H9 (cell line): Measurements from ENCODE around the gene DMD. TPM values are rescaled to one million over a fixed set of nuclear protein-coding genes. Genes with fewer than 3 reads are reported as not detected.

Source experiments
- DNase-seq: peaks from one replicate; pipeline ENCODE4 v3.0.0-alpha.2; 2017
- H2AFZ ChIP-seq: one replicate; pipeline ENCODE4 v1.6.1; 2013; ENCODE audit warnings: mild to moderate bottlenecking, low read length, control low read depth, moderate library complexity
- H2AK5ac ChIP-seq: 2 replicates; pipeline ENCODE4 v1.6.1; 2013; ENCODE audit warnings: low read length, control low read depth, mixed read lengths; ENCODE audit not compliant: insufficient read length
- H2BK120ac ChIP-seq: one replicate; pipeline ENCODE4 v1.6.1; 2013; ENCODE audit warnings: low read depth, mild to moderate bottlenecking, low read length, control low read depth, inconsistent platforms; ENCODE audit not compliant: poor library complexity, severe bottlenecking
- H2BK12ac ChIP-seq: 2 replicates; pipeline ENCODE4 v1.6.1; 2013; ENCODE audit warnings: low read length, control low read depth, mixed read lengths, low read depth; ENCODE audit not compliant: insufficient read length
- H2BK15ac ChIP-seq: 2 replicates; pipeline ENCODE4 v1.6.1; 2013; ENCODE audit warnings: low read depth, low read length, control low read depth
- H2BK20ac ChIP-seq: one replicate; pipeline ENCODE4 v1.6.1; 2013; ENCODE audit warnings: low read depth, mild to moderate bottlenecking, low read length, control low read depth, inconsistent platforms; ENCODE audit not compliant: poor library complexity, severe bottlenecking
- H2BK5ac ChIP-seq: 2 replicates; pipeline ENCODE4 v1.6.1; 2013; ENCODE audit warnings: low read length, control low read depth, mixed read lengths; ENCODE audit not compliant: insufficient read length
- H3K14ac ChIP-seq: 2 replicates; pipeline ENCODE4 v1.6.1; 2013; ENCODE audit warnings: low read length, control low read depth; ENCODE audit not compliant: insufficient read depth
- H3K18ac ChIP-seq: 2 replicates; pipeline ENCODE4 v1.6.1; 2013; ENCODE audit warnings: low read depth, mild to moderate bottlenecking, mixed read lengths, low read length, control low read depth; ENCODE audit not compliant: insufficient read length
- H3K23ac ChIP-seq: 2 replicates; pipeline ENCODE4 v1.6.1; 2013; ENCODE audit warnings: low read length, control low read depth, mixed read lengths, low read depth; ENCODE audit not compliant: insufficient read length
- H3K23me2 ChIP-seq: 2 replicates; pipeline ENCODE4 v1.6.1; 2013; ENCODE audit warnings: low read depth, mild to moderate bottlenecking, mixed read lengths, low read length, control low read depth; ENCODE audit not compliant: insufficient read length, poor library complexity, severe bottlenecking
- H3K27ac ChIP-seq: 2 replicates; pipeline ENCODE4 v1.5.1; 2013; ENCODE audit warnings: low read length, control low read depth, mixed read lengths, low read depth; ENCODE audit not compliant: insufficient read length
- H3K27me3 ChIP-seq: 2 replicates; pipeline ENCODE4 v1.6.1; 2013; ENCODE audit warnings: low read length, control low read depth, inconsistent platforms; ENCODE audit not compliant: insufficient read depth
- H3K4ac ChIP-seq: 2 replicates; pipeline ENCODE4 v1.6.1; 2013; ENCODE audit warnings: low read depth, mild to moderate bottlenecking, control low read depth, inconsistent platforms, low read length, moderate library complexity
- H3K4me1 ChIP-seq: 2 replicates; pipeline ENCODE4 v1.6.1; 2013; ENCODE audit warnings: low read length, control low read depth, inconsistent platforms; ENCODE audit not compliant: insufficient read depth
- H3K4me2 ChIP-seq: 2 replicates; pipeline ENCODE4 v1.6.1; 2013; ENCODE audit warnings: low read length, control low read depth, mixed read lengths; ENCODE audit not compliant: insufficient read length, insufficient read depth
- H3K56ac ChIP-seq: 2 replicates; pipeline ENCODE4 v1.6.1; 2013; ENCODE audit warnings: low read depth, mild to moderate bottlenecking, mixed read lengths, low read length, control low read depth; ENCODE audit not compliant: insufficient read length
- H3K79me1 ChIP-seq: 2 replicates; pipeline ENCODE4 v1.6.1; 2013; ENCODE audit warnings: low read depth, mild to moderate bottlenecking, moderate library complexity, low read length, control low read depth, inconsistent platforms; ENCODE audit not compliant: insufficient read depth, poor library complexity, severe bottlenecking
- H3K79me2 ChIP-seq: 2 replicates; pipeline ENCODE4 v1.6.1; 2013; ENCODE audit warnings: low read length, control low read depth, inconsistent platforms; ENCODE audit not compliant: insufficient read depth
- H3K9ac ChIP-seq: 2 replicates; pipeline ENCODE4 v1.6.1; 2013; ENCODE audit warnings: low read length, control low read depth, mixed read lengths; ENCODE audit not compliant: insufficient read length; ENCODE audit errors: extremely low read depth
- H3K9me3 ChIP-seq: one replicate; pipeline ENCODE4 v1.6.1; 2013; ENCODE audit warnings: low read depth, low read length, inconsistent platforms; ENCODE audit not compliant: control insufficient read depth
- H3T11ph ChIP-seq: one replicate; pipeline ENCODE4 v1.6.1; 2013; ENCODE audit warnings: mild to moderate bottlenecking, low read length, control low read depth, inconsistent platforms
- H4K20me1 ChIP-seq: one replicate; pipeline ENCODE4 v1.6.1; 2013; ENCODE audit not compliant: control insufficient read depth, insufficient read length, insufficient read depth
- H4K5ac ChIP-seq: 2 replicates; pipeline ENCODE4 v1.6.1; 2013; ENCODE audit warnings: low read depth, mild to moderate bottlenecking, mixed read lengths, low read length, control low read depth; ENCODE audit not compliant: insufficient read length
- H4K8ac ChIP-seq: replicated peaks from 2 replicates; pipeline ENCODE4 v1.6.1; 2013; ENCODE audit warnings: low read length, control low read depth, mixed read lengths, low read depth; ENCODE audit not compliant: insufficient read length
- H4K91ac ChIP-seq: 2 replicates; pipeline ENCODE4 v1.6.1; 2013; ENCODE audit warnings: low read depth, mild to moderate bottlenecking, moderate library complexity, mixed read lengths, low read length, control low read depth; ENCODE audit not compliant: insufficient read length
- H3K27ac Mint-ChIP-seq, 3 experiments: 2 replicates in 2 of 3; 3 replicates in 1 of 3; pipeline ENCODE4 v1.8.0; 2020 to 2021; ENCODE audit warnings: mixed read lengths in 3 of 3, mild to moderate bottlenecking in 1 of 3, moderate library complexity in 1 of 3
- H3K27me3 Mint-ChIP-seq: 2 replicates; pipeline ENCODE4 v1.8.0; 2021; ENCODE audit warnings: low read depth, mild to moderate bottlenecking, moderate library complexity, mixed read lengths
- H3K36me3 Mint-ChIP-seq, 3 experiments: 2 replicates in 2 of 3; 3 replicates in 1 of 3; pipeline ENCODE4 v1.8.0; 2020 to 2021; ENCODE audit warnings: low read depth in 3 of 3, mixed read lengths in 3 of 3; ENCODE audit not compliant: insufficient read depth in 1 of 3
- H3K4me1 Mint-ChIP-seq, 2 experiments: 2 replicates each; pipeline ENCODE4 v1.8.0; 2020; ENCODE audit warnings: mixed read lengths in 2 of 2
- H3K4me3 Mint-ChIP-seq, 2 experiments: 2 replicates in 1 of 2; 3 replicates in 1 of 2; pipeline ENCODE4 v1.8.0; 2020 to 2021; ENCODE audit warnings: mild to moderate bottlenecking in 2 of 2, mixed read lengths in 2 of 2, moderate library complexity in 1 of 2
- H3K9me3 Mint-ChIP-seq, 2 experiments: 2 replicates in 1 of 2; 3 replicates in 1 of 2; pipeline ENCODE4 v1.8.0; 2020; ENCODE audit warnings: mild to moderate bottlenecking in 2 of 2, mixed read lengths in 2 of 2, moderate library complexity in 1 of 2
- CTCF ChIP-seq: fragments of 200-600 bp; sonication (generic); conservative IDR thresholded peaks from 3 replicates; pipeline ENCODE4 v1.8.0; 2021; ENCODE audit warnings: antibody characterized with exemption, mild to moderate bottlenecking
- WGBS: extraction: QIAGEN DNeasy Blood & Tissue Kit; methylation state at CpG from one replicate; pipeline ENCODE4 v1.1.7; 2013; ENCODE audit warnings: missing lambda C conversion rate, low lambda C conversion rate, mixed read lengths; ENCODE audit not compliant: insufficient read length; ENCODE audit errors: extremely low coverage; 5-methylcytosine and 5-hydroxymethylcytosine counted together
- total RNA-seq: library from RNA; stranded (reverse); gene quantifications from 2 replicates; pipeline ENCODE4 v1.2.1, GENCODE V29; 2021

The DMD gene
- total RNA-seq, 1 experiment from 2014 or later: 3.8 TPM

- no peak overlapping the region for H4K91ac ChIP-seq
- H3K79me1 ChIP-seq: no peaks in the 10 kb centered on the region
- H4K5ac ChIP-seq: no peak overlapping the region
- H2BK120ac ChIP-seq: no peak overlapping the region
- H3K23me2 ChIP-seq: no peaks in the 10 kb centered on the region
- no peak overlapping the region for H4K8ac ChIP-seq
- H3K27me3 ChIP-seq: no peaks in the 10 kb centered on the region
- H3K79me2 ChIP-seq: no peaks in the 10 kb centered on the region
- H2BK12ac ChIP-seq: no peak overlapping the region
- peaks cover 6 to 8% of the 10 kb centered on the region in 2 experiments for H3K4me1 Mint-ChIP-seq
- peaks cover 47 to 59% of the 10 kb centered on the region in 2 experiments for H3K9me3 Mint-ChIP-seq
- no peak overlapping the region for H3K4ac ChIP-seq
- WGBS: no CpG with 5 or more reads among the region's 3 CpGs
- no peak overlapping the region; a peak in 1 of 7 replicates for H3K27ac Mint-ChIP-seq
- DNase-seq: no peak
- H3K4me3 Mint-ChIP-seq: no peak overlapping the region
- H3K14ac ChIP-seq: no peak overlapping the region
- no peak overlapping the region for H3K9ac ChIP-seq
- H3K27ac ChIP-seq: no peak overlapping the region
- H2AFZ ChIP-seq: no peak overlapping the region
- no peak overlapping the region for H3T11ph ChIP-seq
- H3K4me1 ChIP-seq: peaks cover 3% of the 10 kb centered on the region; the same call in 1 of the 2 replicates
- no peak overlapping the region for H2BK5ac ChIP-seq
- H3K4me2 ChIP-seq: no peak overlapping the region
- H4K20me1 ChIP-seq: no peaks in the 10 kb centered on the region
- no peak overlapping the region for H3K56ac ChIP-seq
- H3K9me3 ChIP-seq: no peaks in the 10 kb centered on the region
- H3K27me3 Mint-ChIP-seq: no peaks in the 10 kb centered on the region
- no peak overlapping the region for H3K23ac ChIP-seq
- no peak overlapping the region for H2BK20ac ChIP-seq
- no peak overlapping the region for H2AK5ac ChIP-seq
- no peak overlapping the region for H3K18ac ChIP-seq
- H2BK15ac ChIP-seq: no peak overlapping the region
- peaks cover 0 to 2% (median 1%) of the 10 kb centered on the region in 3 experiments; a peak in 1 of 7 replicates for H3K36me3 Mint-ChIP-seq
- TF ChIP-seq CTCF: no peak
Observed at GRCh38 chrX:31547816-31548215, 1663.5 kb downstream of the DMD start.
